Kidney epithelial cell (primary cell): Measurements from ENCODE around the gene STX11. TPM values are rescaled to one million over a fixed set of nuclear protein-coding genes. Genes with fewer than 3 reads are reported as not detected.
"Not testable (repeated sequence)": the region's sequence is repeated elsewhere in the genome, so short reads cannot be mapped to it uniquely, and the experiment has no call there.

Experiments
- DNase-seq: peaks from one replicate; pipeline ENCODE4 v3.0.0-alpha.2; 2010; ENCODE audit warnings: low read depth
- H3K27me3 ChIP-seq: 2 replicates; pipeline ENCODE4 v1.6.0; 2011; ENCODE audit warnings: low read length; ENCODE audit not compliant: control insufficient read depth, insufficient read depth
- H3K36me3 ChIP-seq: 2 replicates; pipeline ENCODE4 v1.5.1; 2011; ENCODE audit warnings: low read length; ENCODE audit not compliant: control insufficient read depth, insufficient read depth
- H3K4me3 ChIP-seq: 2 replicates; pipeline ENCODE4 v1.5.1; 2011; ENCODE audit warnings: low read depth, mild to moderate bottlenecking, control low read depth, low read length
- total RNA-seq: library from RNA; depleted of rRNA; stranded (reverse); fragments of >200 nt; gene quantifications from 2 replicates; pipeline ENCODE4 v1.2.3, GENCODE V29; 2015
- TF ChIP-seq, protein P1 (sequence below): IDR thresholded peaks from 2 replicates; pipeline ENCODE4 v1.5.1; 2011; ENCODE audit warnings: mild to moderate bottlenecking, moderate library complexity, low read length, control low read depth, inconsistent platforms; ENCODE audit not compliant: insufficient read depth, poor library complexity, severe bottlenecking

The STX11 gene
- total RNA-seq, 1 donor from 2014 or later: 4.1 TPM

DNA sequence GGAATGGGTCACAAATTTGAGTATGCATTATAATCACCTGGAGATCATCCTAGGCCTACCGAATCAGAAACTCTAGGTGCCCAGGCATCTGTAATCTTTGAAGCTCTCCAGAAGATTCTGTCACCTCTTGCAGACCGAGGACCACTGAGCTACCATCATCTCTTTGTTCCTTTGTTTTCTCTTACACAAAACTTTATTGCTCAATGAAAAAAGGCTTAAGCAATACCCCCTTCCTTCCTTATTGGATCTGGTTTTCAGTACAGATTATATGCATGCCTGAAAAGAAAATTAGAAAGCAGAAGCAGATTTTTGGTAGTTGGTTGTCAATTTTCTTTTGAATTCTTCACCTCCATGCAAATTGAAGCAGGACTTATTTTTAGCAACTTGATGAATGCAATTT lies 31.3 kb downstream of the STX11 start:
- TF ChIP-seq, protein P1, sequence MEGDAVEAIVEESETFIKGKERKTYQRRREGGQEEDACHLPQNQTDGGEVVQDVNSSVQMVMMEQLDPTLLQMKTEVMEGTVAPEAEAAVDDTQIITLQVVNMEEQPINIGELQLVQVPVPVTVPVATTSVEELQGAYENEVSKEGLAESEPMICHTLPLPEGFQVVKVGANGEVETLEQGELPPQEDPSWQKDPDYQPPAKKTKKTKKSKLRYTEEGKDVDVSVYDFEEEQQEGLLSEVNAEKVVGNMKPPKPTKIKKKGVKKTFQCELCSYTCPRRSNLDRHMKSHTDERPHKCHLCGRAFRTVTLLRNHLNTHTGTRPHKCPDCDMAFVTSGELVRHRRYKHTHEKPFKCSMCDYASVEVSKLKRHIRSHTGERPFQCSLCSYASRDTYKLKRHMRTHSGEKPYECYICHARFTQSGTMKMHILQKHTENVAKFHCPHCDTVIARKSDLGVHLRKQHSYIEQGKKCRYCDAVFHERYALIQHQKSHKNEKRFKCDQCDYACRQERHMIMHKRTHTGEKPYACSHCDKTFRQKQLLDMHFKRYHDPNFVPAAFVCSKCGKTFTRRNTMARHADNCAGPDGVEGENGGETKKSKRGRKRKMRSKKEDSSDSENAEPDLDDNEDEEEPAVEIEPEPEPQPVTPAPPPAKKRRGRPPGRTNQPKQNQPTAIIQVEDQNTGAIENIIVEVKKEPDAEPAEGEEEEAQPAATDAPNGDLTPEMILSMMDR: no peak
- no peak for DNase-seq
- Histone ChIP-seq H3K27me3 (no peaks in the 10 kb centered on the region), H3K36me3 (no peaks in the 10 kb centered on the region), H3K4me3 (no peak overlapping the region)

DNA sequence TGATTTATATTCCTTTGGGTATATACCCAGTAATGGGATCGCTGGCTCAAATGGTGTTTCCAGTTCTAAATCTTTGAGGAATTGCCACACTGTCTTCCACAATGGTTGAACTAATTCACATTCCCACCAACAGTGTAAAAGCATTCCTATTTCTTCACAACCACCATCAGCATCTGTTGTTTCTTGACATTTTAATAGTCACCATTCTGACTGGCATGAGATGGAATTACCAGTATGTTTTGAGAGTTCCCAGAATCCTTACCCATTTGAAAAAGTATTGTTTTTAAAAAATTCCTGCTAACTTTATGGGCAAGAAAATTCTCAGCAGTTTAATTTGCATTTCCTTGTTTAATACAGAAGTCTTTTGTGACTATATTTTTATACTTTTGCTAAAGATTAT lies 33.9 kb downstream of the STX11 start:
- not testable (repeated sequence) for DNase-seq, H3K27me3 ChIP-seq, H3K4me3 ChIP-seq, H3K36me3 ChIP-seq

GRCh38 chr6:144185133-144185836 lies 35.0 kb downstream of the STX11 start:
- H3K4me3 ChIP-seq: no peak overlapping the region
- no peaks in the 10 kb centered on the region for H3K27me3 ChIP-seq
- no peaks in the 10 kb centered on the region for H3K36me3 ChIP-seq
- DNase-seq: no peak
- TF ChIP-seq, protein P1: no peak

GRCh38 chr6:144186817-144187625 lies 36.7 kb downstream of the STX11 start:
- H3K36me3 ChIP-seq: no peaks in the 10 kb centered on the region
- TF ChIP-seq, protein P1: no peak

GRCh38 chr6:144189351-144189750 lies 39.0 kb downstream of the STX11 start:
- DNase-seq: no peak
- H3K36me3 ChIP-seq: no peaks in the 10 kb centered on the region
- no peaks in the 10 kb centered on the region for H3K27me3 ChIP-seq
- TF ChIP-seq, protein P1: no peak
- H3K4me3 ChIP-seq: no peak overlapping the region

More at GRCh38 chr6:144186817-144187625, 36.7 kb downstream of the STX11 start:
- no peak for DNase-seq
- H3K4me3 ChIP-seq: no peak overlapping the region
- no peaks in the 10 kb centered on the region for H3K27me3 ChIP-seq

- TF ChIP-seq, protein P1: no peak
- DNase-seq: no peak
- Histone ChIP-seq H3K4me3 (no peak overlapping the region), H3K27me3 (no peaks in the 10 kb centered on the region), H3K36me3 (no peaks in the 10 kb centered on the region)
Observed at GRCh38 chr6:144190080-144190479, 39.8 kb downstream of the STX11 start.
